PC-9 (cell line): ENCODE data around the gene TGFB1. TPM values are rescaled to one million over a fixed set of nuclear protein-coding genes. Genes with fewer than 3 reads are reported as not detected.

Experiments used
- BruUV-seq: library from RNA; stranded (reverse); fragments of 400-500 nt; replicated peaks from 2 replicates; lab custom pipeline; 2021; lab: Mats Ljungman, UMichigan
- CTCF ChIA-PET: fragments of 300-600 bp; sonication (Branson Sonifier 250); formaldehyde crosslinking; loops from one replicate; lab custom pipeline; 2022; ENCODE audit warnings: antibody characterized with exemption; lab: Charles Lee
- POLR2A ChIA-PET: fragments of 300-600 bp; sonication (Branson Sonifier 250); formaldehyde crosslinking; loops from one replicate; lab custom pipeline; 2022; ENCODE audit warnings: antibody characterized with exemption; ENCODE audit not compliant: unreplicated experiment; lab: Charles Lee
- DNase-seq, 2 experiments: peaks; one replicate each; pipeline versions ENCODE4 v3.0.0 to v3.0.0-alpha.2; 2015 to 2022; ENCODE audit warnings: mixed read lengths in 1 of 2
- H2AFZ ChIP-seq: fragments of 200-600 bp; sonication (generic); 2 replicates; pipeline ENCODE4 v1.8.1; 2017; ENCODE audit warnings: antibody characterized with exemption
- H3F3A ChIP-seq: fragments of 200-600 bp; sonication (generic); 2 replicates; pipeline ENCODE4 v1.8.1; 2017; ENCODE audit warnings: antibody characterized with exemption, mild to moderate bottlenecking, low read depth; ENCODE audit not compliant: insufficient read depth
- H3K27ac ChIP-seq: fragments of 200-600 bp; sonication (generic); 2 replicates; pipeline ENCODE4 v1.6.1; 2016; ENCODE audit warnings: mixed run types
- H3K27me3 ChIP-seq: fragments of 200-600 bp; sonication (generic); 2 replicates; pipeline ENCODE4 v1.6.1; 2016; ENCODE audit warnings: low read depth, mixed run types; ENCODE audit not compliant: insufficient read depth
- H3K36me3 ChIP-seq: fragments of 200-600 bp; sonication (generic); 2 replicates; pipeline ENCODE4 v1.6.1; 2016; ENCODE audit warnings: low read depth, mixed run types
- H3K4me1 ChIP-seq: fragments of 200-600 bp; sonication (generic); replicated peaks from 2 replicates; pipeline ENCODE4 v1.6.1; 2016; ENCODE audit warnings: mixed run types; ENCODE audit not compliant: insufficient read depth
- H3K4me2 ChIP-seq: fragments of 200-600 bp; sonication (generic); 2 replicates; pipeline ENCODE4 v1.6.1; 2017; ENCODE audit warnings: mixed run types
- H3K4me3 ChIP-seq: fragments of 200-600 bp; sonication (generic); 2 replicates; pipeline ENCODE4 v1.6.1; 2016; ENCODE audit warnings: mixed run types
- H3K79me2 ChIP-seq: fragments of 200-600 bp; sonication (generic); 2 replicates; pipeline ENCODE4 v1.6.1; 2017; ENCODE audit warnings: low read depth, mixed run types
- H3K9me2 ChIP-seq: fragments of 200-600 bp; sonication (generic); 2 replicates; pipeline ENCODE4 v1.8.1; 2017; ENCODE audit warnings: mild to moderate bottlenecking; ENCODE audit not compliant: insufficient read depth
- H3K9me3 ChIP-seq: fragments of 200-600 bp; sonication (generic); 2 replicates; pipeline ENCODE4 v1.8.1; 2016; ENCODE audit warnings: low read depth; ENCODE audit not compliant: insufficient read depth
- H4K20me1 ChIP-seq: fragments of 200-600 bp; sonication (generic); 2 replicates; pipeline ENCODE4 v1.8.1; 2017; ENCODE audit not compliant: insufficient read depth
- CTCF ChIP-seq: fragments of 200-600 bp; sonication (generic); conservative IDR thresholded peaks from 2 replicates; pipeline ENCODE4 v1.6.1; 2017; ENCODE audit warnings: mixed run types, antibody characterized with exemption, mild to moderate bottlenecking, moderate library complexity
- EZH2 ChIP-seq: fragments of 200-600 bp; sonication (generic); IDR thresholded peaks from 2 replicates; pipeline ENCODE4 v1.8.0; 2017; ENCODE audit warnings: antibody characterized with exemption, low read depth
- intact Hi-C: fragments of 100-400 bp; cut with micrococcal nuclease; formaldehyde crosslinking; loops from one replicate; pipeline ENCODE4 v1.10.0; 2022; ENCODE audit not compliant: unreplicated experiment
- total RNA-seq: library from RNA; stranded (reverse); gene quantifications from 2 replicates; pipeline ENCODE4 v1.2.3, GENCODE V29; 2021

Gene TGFB1
- total RNA-seq, 1 experiment from 2014 or later = 67.9 TPM

DNA sequence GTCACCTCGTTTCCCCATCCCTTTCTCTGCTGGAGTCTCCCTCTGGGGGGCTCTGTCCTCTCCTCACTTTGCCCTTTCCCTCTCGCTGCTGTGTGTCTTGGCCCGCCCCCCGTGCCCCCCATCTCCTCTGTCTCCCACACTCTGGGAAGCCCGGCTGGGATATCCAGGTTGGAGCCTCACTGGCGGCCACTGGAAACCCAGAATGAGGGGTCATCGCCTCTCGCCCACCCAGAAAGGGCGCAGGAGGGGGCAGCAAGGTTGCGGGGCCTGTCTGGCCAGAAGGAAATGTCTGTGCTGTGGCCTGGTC, 28.1 kb downstream of the TGFB1 start:
- ChIA-PET CTCF (no interaction called here), POLR2A (interaction anchor here (0.6 kb wide), 1 partner anchor 16 kb away, joined by 23 read pairs; the partner anchor contains the start of gene CCDC97)
- Histone ChIP-seq H3K9me3 (no peaks in the 10 kb centered on the region), H3K9me2 (no peaks in the 10 kb centered on the region), H3K27ac (no peak overlapping the region), H3K4me2 (no peak overlapping the region), H3K27me3 (no peaks in the 10 kb centered on the region), H3K79me2 (no peaks in the 10 kb centered on the region), H4K20me1 (no peaks in the 10 kb centered on the region), H2AFZ (no peak overlapping the region), H3K36me3 (no peaks in the 10 kb centered on the region), H3K4me1 (peaks cover 16% of the 10 kb centered on the region), H3F3A (peaks cover 31% of the 10 kb centered on the region), H3K4me3 (no peak overlapping the region)
- no peak for TF ChIP-seq EZH2
- TF ChIP-seq CTCF = no peak
- no peak for DNase-seq
- BruUV-seq = no TSS peak
- intact Hi-C loops = loop anchor here (10.0 kb wide), 1 partner anchor 249 kb away; the partner anchor contains the start of gene CEACAM21

DNA sequence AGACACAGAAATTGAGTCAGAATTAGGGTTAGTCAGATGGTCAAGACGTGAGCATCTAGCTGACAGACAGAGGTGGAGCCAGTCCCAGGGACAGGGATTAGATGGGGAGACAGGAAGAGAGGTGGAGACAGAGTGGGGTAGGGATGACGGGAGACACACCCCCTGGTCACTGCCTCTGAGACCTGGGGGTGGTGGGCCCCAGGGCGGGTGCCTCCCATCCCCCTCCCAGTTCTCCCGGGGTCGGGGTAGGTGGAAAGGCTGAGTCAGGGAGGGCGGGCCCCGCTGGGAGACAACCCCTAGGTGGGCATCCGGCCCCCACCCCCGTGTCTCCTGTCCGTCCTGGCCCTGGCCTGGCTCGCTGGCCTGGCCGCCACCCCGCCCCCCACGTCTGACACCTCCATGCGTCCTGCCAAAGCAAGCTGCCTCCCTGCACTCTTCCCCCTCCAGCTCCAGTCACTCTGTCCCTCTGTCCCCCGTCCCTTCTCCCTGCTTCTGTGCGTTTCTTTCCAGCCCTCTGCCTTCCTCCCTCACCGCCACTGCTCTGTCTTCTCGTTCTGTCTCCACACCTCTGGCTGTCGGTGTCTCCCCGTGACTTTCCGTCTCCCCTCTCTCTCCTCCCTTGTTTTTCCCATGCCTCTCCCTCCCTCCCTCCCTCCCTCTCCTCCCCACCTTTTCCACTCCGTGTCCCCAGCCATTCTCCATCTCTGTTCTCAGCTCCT, 28.6 kb downstream of the TGFB1 start:
- no peaks in the 10 kb centered on the region for H3K9me2 ChIP-seq
- H3K4me3 ChIP-seq = no peak overlapping the region
- peaks cover 16% of the 10 kb centered on the region for H3K4me1 ChIP-seq
- no peaks in the 10 kb centered on the region for H3K79me2 ChIP-seq
- H4K20me1 ChIP-seq = 0 out of 2 replicates have a peak, but pooled peaks cover 3% of the 10 kb centered on the region
- peak in 1 of 2 experiments; percentile 84 for DNase-seq
- POLR2A ChIA-PET = interaction anchor here (0.5 to 0.6 kb wide), 3 partner anchors 11 to 28 kb away, joined by 3 to 23 read pairs (median 11); partner anchors contain the start of genes CCDC97 and TGFB1
- CTCF ChIA-PET = interaction anchor here (0.6 kb wide), 1 partner anchor 121 kb away, joined by 10 read pairs; no protein-coding TSS in a partner anchor
- no peak for TF ChIP-seq CTCF
- TF ChIP-seq EZH2 = no peak
- no peaks in the 10 kb centered on the region for H3K27me3 ChIP-seq
- intact Hi-C loops = loop anchor here (10.0 kb wide), 1 partner anchor 250 kb away; the partner anchor contains the start of gene CEACAM21
- H3F3A ChIP-seq = peaks cover 31% of the 10 kb centered on the region
- peak overlapping the region; percentile 41 for H3K27ac ChIP-seq
- H3K9me3 ChIP-seq = no peaks in the 10 kb centered on the region
- no peak overlapping the region for H2AFZ ChIP-seq
- no peak overlapping the region for H3K4me2 ChIP-seq
- BruUV-seq = no TSS peak
- H3K36me3 ChIP-seq = no peaks in the 10 kb centered on the region

- BruUV-seq = TSS peak; percentile 16
- Histone ChIP-seq H3K4me2 (no peak overlapping the region), H3K27me3 (no peaks in the 10 kb centered on the region), H3K27ac (peak overlapping the region; percentile 41), H4K20me1 (0 out of 2 replicates have a peak, but pooled peaks cover 3% of the 10 kb centered on the region), H3K4me3 (no peak overlapping the region), H3F3A (peaks cover 31% of the 10 kb centered on the region), H3K36me3 (no peaks in the 10 kb centered on the region), H3K9me3 (no peaks in the 10 kb centered on the region), H3K4me1 (peaks cover 16% of the 10 kb centered on the region), H3K79me2 (no peaks in the 10 kb centered on the region), H3K9me2 (no peaks in the 10 kb centered on the region), H2AFZ (no peak overlapping the region)
- intact Hi-C loops = loop anchor here (10.0 kb wide), 1 partner anchor 251 kb away; the partner anchor contains the start of gene CEACAM21
- POLR2A ChIA-PET = interaction anchor here (0.5 to 0.6 kb wide), 2 partner anchors 12 to 29 kb away, joined by 3 to 11 read pairs; partner anchors contain the start of gene TGFB1
- CTCF ChIA-PET = no interaction called here
- DNase-seq = no peak
- TF ChIP-seq EZH2 (no peak), CTCF (no peak)
Measured at GRCh38 chr19:41324231-41324702, 29.5 kb downstream of the TGFB1 start.
